Breast epithelium (tissue), 4 donors: Measurements from ENCODE around the gene RAMP2. TPM values are rescaled to one million over a fixed set of nuclear protein-coding genes. Genes with fewer than 3 reads are reported as not detected.
A peak's percentile ranks its signal among the peaks of the same experiment; 100 is the strongest.
"Not testable (repeated sequence)": the region's sequence is repeated elsewhere in the genome, so short reads cannot be mapped to it uniquely, and the experiment has no call there.

Experiments used
- DNase-seq, 2 donors: peaks; one replicate each; pipeline ENCODE4 v3.0.0-alpha.2; 2019; ENCODE audit warnings: low spot score in 2 of 2
- H3K27ac ChIP-seq, 2 donors: fragments of 200-600 bp; sonication (generic) in 1 of 2; one replicate each; pipeline ENCODE4 v1.5.1; 2016 to 2019; ENCODE audit warnings: mild to moderate bottlenecking in 1 of 2
- H3K27me3 ChIP-seq, 2 donors: fragments of 200-600 bp; sonication (generic) in 1 of 2; one replicate each; pipeline versions ENCODE4 v1.5.1 to v1.6.0; 2017 to 2019; ENCODE audit warnings: control low read depth in 1 of 2, mild to moderate bottlenecking in 1 of 2
- H3K36me3 ChIP-seq: fragments of 200-600 bp; one replicate; pipeline ENCODE4 v1.5.1; 2019
- H3K4me1 ChIP-seq, 2 donors: fragments of 200-600 bp; sonication (generic); one replicate each; pipeline ENCODE4 v1.5.1; 2016 to 2019; ENCODE audit warnings: control low read depth in 1 of 2
- H3K4me3 ChIP-seq, 3 donors: fragments of 200-600 bp; sonication (generic); 1 replicate in 2 of 3; 2 replicates in 1 of 3; pipeline ENCODE4 v1.5.1; 2016 to 2019; ENCODE audit warnings: mild to moderate bottlenecking in 3 of 3, moderate library complexity in 2 of 3
- H3K9me3 ChIP-seq, 2 donors: fragments of 200-600 bp; sonication (generic) in 1 of 2; one replicate each; pipeline ENCODE4 v1.5.1; 2016 to 2019; ENCODE audit warnings: control low read depth in 1 of 2
- POLR2A ChIP-seq: fragments of 450-650 bp; IDR thresholded peaks from one replicate; pipeline ENCODE4 v1.6.1; 2016; ENCODE audit warnings: antibody characterized with exemption, mild to moderate bottlenecking, moderate library complexity
- POLR2AphosphoS5 ChIP-seq, 3 donors: sonication (generic); formaldehyde crosslinking; IDR thresholded peaks; one replicate each; pipeline ENCODE4 v1.6.1; 2017; ENCODE audit warnings: antibody characterized with exemption in 3 of 3
- intact Hi-C: fragments of 100-400 bp; cut with DNase I; formaldehyde crosslinking; loops from one replicate; pipeline ENCODE4 v1.15.1; 2023; ENCODE audit warnings: low total_unique reads
- total RNA-seq, 3 donors: library from RNA; depleted of rRNA; stranded (reverse); fragments of >200 nt; gene quantifications; one replicate each; pipeline ENCODE4 v1.1.0, GENCODE V29; 2016
- TF ChIP-seq, protein P1 (sequence below), 3 donors: fragments of 450-650 bp; IDR thresholded peaks; one replicate each; pipeline ENCODE4 v1.5.1; 2016 to 2017; ENCODE audit warnings: antibody characterized with exemption in 3 of 3, mild to moderate bottlenecking in 3 of 3, moderate library complexity in 3 of 3

The RAMP2 gene
- total RNA-seq, 3 donors from 2014 or later = 17.9 to 245 (median 29.5) TPM

GRCh38 chr17:42766124-42766523, 5.1 kb downstream of the RAMP2 start:
- Histone ChIP-seq H3K36me3 (no peaks in the 10 kb centered on the region), H3K27me3 (no peaks in the 10 kb centered on the region), H3K4me1 (no peaks in the 10 kb centered on the region), H3K4me3 (no peak overlapping the region), H3K9me3 (no peaks in the 10 kb centered on the region), H3K27ac (no peak overlapping the region)
- intact Hi-C loops = no loop called here
- no peak for TF ChIP-seq POLR2A
- TF ChIP-seq, protein P1, sequence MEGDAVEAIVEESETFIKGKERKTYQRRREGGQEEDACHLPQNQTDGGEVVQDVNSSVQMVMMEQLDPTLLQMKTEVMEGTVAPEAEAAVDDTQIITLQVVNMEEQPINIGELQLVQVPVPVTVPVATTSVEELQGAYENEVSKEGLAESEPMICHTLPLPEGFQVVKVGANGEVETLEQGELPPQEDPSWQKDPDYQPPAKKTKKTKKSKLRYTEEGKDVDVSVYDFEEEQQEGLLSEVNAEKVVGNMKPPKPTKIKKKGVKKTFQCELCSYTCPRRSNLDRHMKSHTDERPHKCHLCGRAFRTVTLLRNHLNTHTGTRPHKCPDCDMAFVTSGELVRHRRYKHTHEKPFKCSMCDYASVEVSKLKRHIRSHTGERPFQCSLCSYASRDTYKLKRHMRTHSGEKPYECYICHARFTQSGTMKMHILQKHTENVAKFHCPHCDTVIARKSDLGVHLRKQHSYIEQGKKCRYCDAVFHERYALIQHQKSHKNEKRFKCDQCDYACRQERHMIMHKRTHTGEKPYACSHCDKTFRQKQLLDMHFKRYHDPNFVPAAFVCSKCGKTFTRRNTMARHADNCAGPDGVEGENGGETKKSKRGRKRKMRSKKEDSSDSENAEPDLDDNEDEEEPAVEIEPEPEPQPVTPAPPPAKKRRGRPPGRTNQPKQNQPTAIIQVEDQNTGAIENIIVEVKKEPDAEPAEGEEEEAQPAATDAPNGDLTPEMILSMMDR (IDR thresholded peaks at IDR 0.05) = no peak
- no peak for TF ChIP-seq POLR2AphosphoS5 (IDR thresholded peaks at IDR 0.05)
- no peak for DNase-seq

- H3K4me3 ChIP-seq = no peak overlapping the region
- no peaks in the 10 kb centered on the region for H3K27me3 ChIP-seq
- H3K27ac ChIP-seq = no peak overlapping the region
- no peaks in the 10 kb centered on the region for H3K4me1 ChIP-seq
- H3K9me3 ChIP-seq = no peaks in the 10 kb centered on the region
- intact Hi-C loops = no loop called here
- H3K36me3 ChIP-seq = no peaks in the 10 kb centered on the region
- DNase-seq = no peak
- TF ChIP-seq POLR2AphosphoS5 (IDR thresholded peaks at IDR 0.05) (no peak), POLR2A (no peak)
- TF ChIP-seq, protein P1 (IDR thresholded peaks at IDR 0.05) = no peak
These were observed 6.5 kb downstream of the RAMP2 start for GRCh38 chr17:42767512-42767911.

- not testable (repeated sequence) for DNase-seq
These were observed 7.0 kb downstream of the RAMP2 start for GRCh38 chr17:42768006-42768405.

DNA sequence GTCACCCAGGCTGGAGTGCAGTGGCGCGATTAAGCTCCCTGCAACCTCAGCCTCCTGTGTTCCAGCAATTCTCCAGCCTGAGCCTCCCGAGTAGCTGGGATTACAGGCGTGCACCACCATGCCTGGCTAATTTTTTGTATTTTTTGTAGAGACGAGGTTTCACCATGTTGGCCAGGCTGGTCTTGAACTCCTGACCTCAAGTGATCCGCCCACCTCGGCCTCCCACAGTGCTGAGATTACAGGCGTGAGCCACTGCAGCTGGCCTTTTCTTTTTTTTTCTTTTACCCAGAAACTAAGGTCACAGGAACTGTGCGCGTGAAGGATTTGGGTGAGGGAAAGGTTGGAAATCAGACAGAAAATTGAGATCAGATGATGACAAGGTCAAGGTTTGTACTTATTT, 8.9 kb downstream of the RAMP2 start:
- intact Hi-C loops = not testable (repeated sequence)

More at GRCh38 chr17:42768006-42768405, 7.0 kb downstream of the RAMP2 start:
- intact Hi-C loops, H3K36me3 ChIP-seq, H3K4me3 ChIP-seq, H3K27ac ChIP-seq, H3K9me3 ChIP-seq, H3K27me3 ChIP-seq, H3K4me1 ChIP-seq: not testable (repeated sequence)

DNA sequence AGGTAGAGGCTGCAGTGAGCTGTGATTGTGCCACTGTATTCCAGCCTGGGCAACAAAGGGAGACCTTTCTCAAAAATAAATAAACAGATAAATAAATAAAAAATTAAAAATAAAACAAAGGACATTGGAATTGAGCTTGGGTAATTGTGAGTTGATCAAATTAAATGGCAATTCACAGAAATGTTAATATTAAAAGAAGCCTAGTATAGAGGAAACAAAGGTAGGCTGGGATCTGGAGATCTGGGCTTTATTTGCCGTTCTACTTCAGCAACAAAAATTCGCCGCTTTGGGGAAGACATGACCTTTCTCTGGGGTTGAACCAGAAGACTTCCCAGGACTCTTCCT, 11.9 kb downstream of the RAMP2 start:
- Histone ChIP-seq H3K9me3 (no peaks in the 10 kb centered on the region), H3K36me3 (no peaks in the 10 kb centered on the region), H3K27me3 (no peaks in the 10 kb centered on the region), H3K27ac (peak overlapping the region; percentile 81 to 84), H3K4me3 (peak overlapping the region; percentile 67 to 78 (median 76)), H3K4me1 (no peaks in the 10 kb centered on the region)
- no peak for DNase-seq
- TF ChIP-seq, protein P1 (IDR thresholded peaks at IDR 0.05) = no peak
- TF ChIP-seq POLR2A (no peak), POLR2AphosphoS5 (IDR thresholded peaks at IDR 0.05) (no peak)
- intact Hi-C loops = no loop called here

More for the DNA sequence above, 8.9 kb downstream of the RAMP2 start:
- H3K9me3 ChIP-seq, DNase-seq, H3K27me3 ChIP-seq, H3K36me3 ChIP-seq, H3K4me3 ChIP-seq, H3K4me1 ChIP-seq, H3K27ac ChIP-seq: not testable (repeated sequence)

- intact Hi-C loops = no loop called here
- no peaks in the 10 kb centered on the region for H3K4me1 ChIP-seq
- peak within 1 kb of the TSS; percentile 81 to 84 for H3K27ac ChIP-seq
- H3K36me3 ChIP-seq = peaks cover 3% of the 10 kb centered on the region
- TF ChIP-seq POLR2A = peak; percentile 61
- peak; percentile 86 to 94 (median 88) for TF ChIP-seq POLR2AphosphoS5 (IDR thresholded peaks at IDR 0.05)
- TF ChIP-seq, protein P1 (IDR thresholded peaks at IDR 0.05) = no peak
- peak; percentile 64 to 70 for DNase-seq
- no peaks in the 10 kb centered on the region for H3K9me3 ChIP-seq
- peak within 1 kb of the TSS; percentile 67 to 78 (median 76) for H3K4me3 ChIP-seq
- no peaks in the 10 kb centered on the region for H3K27me3 ChIP-seq
These were observed 12.4 kb downstream of the RAMP2 start, which contains the start of gene VPS25 for GRCh38 chr17:42773290-42774035. VPS25 (plus strand) TSS chr17:42773449; CDS start chr17:42773476, 27 bp downstream.
